ENCODE measurements around the gene CCNI2.

CCNI2 gene

GRCh38 chr5:132746954-132747615, at the start of gene CCNI2:
Gene CCNI2, plus strand, starts transcription at chr5:132747426. Its CDS starts 70 bp downstream, at chr5:132747496.
- Mint-ChIP-seq H3K27ac (peak within 1 kb of the TSS; percentile 74), H3K4me1 (peaks cover 15% of the 10 kb centered on the region), H3K27me3 (peaks cover 32% of the 10 kb centered on the region), H3K4me3 (peak within 1 kb of the TSS; percentile 77), H3K9me3 (no peaks in the 10 kb centered on the region), H3K36me3 (peaks cover 2% of the 10 kb centered on the region)
- CTCF ChIA-PET = interaction anchor here (0.7 to 3.0 kb wide), 11 partner anchors 8 to 221 kb away, joined by 3 to 18 read pairs (median 6); partner anchors contain the start of gene KIF3A
- DNase-seq = peak; percentile 73

- CTCF ChIA-PET = interaction anchor here (1.4 kb wide), 1 partner anchor 178 kb away, joined by 3 read pairs; no protein-coding TSS in a partner anchor
- Mint-ChIP-seq H3K4me3 (no peak overlapping the region), H3K9me3 (no peaks in the 10 kb centered on the region), H3K4me1 (peaks cover 14% of the 10 kb centered on the region), H3K27ac (no peak overlapping the region), H3K36me3 (peaks cover 7% of the 10 kb centered on the region), H3K27me3 (no peaks in the 10 kb centered on the region)
- DNase-seq = no peak
Measured at GRCh38 chr5:132704875-132705274, 42.4 kb upstream of the CCNI2 start.

GRCh38 chr5:132708645-132709044, 38.6 kb upstream of the CCNI2 start:
- DNase-seq = no peak
- CTCF ChIA-PET = interaction anchor here (0.6 to 1.6 kb wide), 3 partner anchors 41 to 182 kb away, joined by 5 to 7 read pairs (median 6); no protein-coding TSS in a partner anchor
- Mint-ChIP-seq H3K36me3 (peaks cover 2% of the 10 kb centered on the region), H3K4me1 (peaks cover 8% of the 10 kb centered on the region), H3K27me3 (no peaks in the 10 kb centered on the region), H3K9me3 (no peaks in the 10 kb centered on the region), H3K4me3 (no peak overlapping the region), H3K27ac (no peak overlapping the region)

GRCh38 chr5:132714456-132715307, 32.5 kb upstream of the CCNI2 start:
- no peak for DNase-seq
- Mint-ChIP-seq H3K9me3 (no peaks in the 10 kb centered on the region), H3K4me1 (peaks cover 12% of the 10 kb centered on the region), H3K36me3 (peaks cover 2% of the 10 kb centered on the region), H3K27ac (no peak overlapping the region), H3K4me3 (no peak overlapping the region), H3K27me3 (no peaks in the 10 kb centered on the region)
- CTCF ChIA-PET = interaction anchor here (0.6 to 2.6 kb wide), 10 partner anchors 13 to 188 kb away, joined by 3 to 18 read pairs (median 4); no protein-coding TSS in a partner anchor

- CTCF ChIA-PET = interaction anchor here (0.6 to 1.4 kb wide), 2 partner anchors 166 to 192 kb away, joined by 3 read pairs; no protein-coding TSS in a partner anchor
- no peaks in the 10 kb centered on the region for H3K9me3 Mint-ChIP-seq
- no peaks in the 10 kb centered on the region for H3K36me3 Mint-ChIP-seq
- H3K27ac Mint-ChIP-seq = no peak overlapping the region
- no peaks in the 10 kb centered on the region for H3K27me3 Mint-ChIP-seq
- no peak for DNase-seq
- no peak overlapping the region for H3K4me3 Mint-ChIP-seq
- H3K4me1 Mint-ChIP-seq = peaks cover 12% of the 10 kb centered on the region
Measured at GRCh38 chr5:132718544-132719312, 28.5 kb upstream of the CCNI2 start.

GRCh38 chr5:132725745-132726144, 21.5 kb upstream of the CCNI2 start:
- DNase-seq = no peak
- CTCF ChIA-PET = interaction anchor here (0.9 kb wide), 1 partner anchor 9 kb away, joined by 3 read pairs; no protein-coding TSS in a partner anchor
- H3K27me3 Mint-ChIP-seq = no peaks in the 10 kb centered on the region
- H3K4me1 Mint-ChIP-seq = no peaks in the 10 kb centered on the region
- no peak overlapping the region for H3K4me3 Mint-ChIP-seq
- H3K36me3 Mint-ChIP-seq = peaks cover 7% of the 10 kb centered on the region
- no peaks in the 10 kb centered on the region for H3K9me3 Mint-ChIP-seq
- H3K27ac Mint-ChIP-seq = no peak overlapping the region

GRCh38 chr5:132729896-132730295, 17.3 kb upstream of the CCNI2 start:
- Mint-ChIP-seq H3K9me3 (no peaks in the 10 kb centered on the region), H3K4me1 (no peaks in the 10 kb centered on the region), H3K27me3 (no peaks in the 10 kb centered on the region), H3K27ac (no peak overlapping the region), H3K4me3 (no peak overlapping the region), H3K36me3 (peaks cover 5% of the 10 kb centered on the region)
- CTCF ChIA-PET = interaction anchor here (1.2 to 1.6 kb wide), 2 partner anchors 31 to 344 kb away, joined by 3 to 4 read pairs; no protein-coding TSS in a partner anchor
- no peak for DNase-seq

- CTCF ChIA-PET = no interaction called here
- H3K27ac Mint-ChIP-seq = no peak overlapping the region
- H3K36me3 Mint-ChIP-seq = peaks cover 4% of the 10 kb centered on the region
- no peak overlapping the region for H3K4me3 Mint-ChIP-seq
- peaks cover 27% of the 10 kb centered on the region for H3K4me1 Mint-ChIP-seq
- H3K27me3 Mint-ChIP-seq = no peaks in the 10 kb centered on the region
- H3K9me3 Mint-ChIP-seq = no peaks in the 10 kb centered on the region
- DNase-seq = no peak
Measured at GRCh38 chr5:132733499-132734148, 13.6 kb upstream of the CCNI2 start.

- H3K27ac Mint-ChIP-seq = no peak overlapping the region
- peaks cover 3% of the 10 kb centered on the region for H3K36me3 Mint-ChIP-seq
- no peaks in the 10 kb centered on the region for H3K27me3 Mint-ChIP-seq
- peaks cover 29% of the 10 kb centered on the region for H3K4me1 Mint-ChIP-seq
- DNase-seq = no peak
- H3K9me3 Mint-ChIP-seq = no peaks in the 10 kb centered on the region
- CTCF ChIA-PET = no interaction called here
- H3K4me3 Mint-ChIP-seq = no peak overlapping the region
Measured at GRCh38 chr5:132734687-132735086, 12.5 kb upstream of the CCNI2 start.

GRCh38 chr5:132736853-132737833, 10.1 kb upstream of the CCNI2 start, which contains the start of gene KIF3A:
Gene KIF3A, minus strand, starts transcription at chr5:132737546. Its CDS starts 127 bp downstream, at chr5:132737419.
- Mint-ChIP-seq H3K36me3 (no peaks in the 10 kb centered on the region), H3K9me3 (no peaks in the 10 kb centered on the region), H3K4me3 (peak within 1 kb of the TSS; percentile 87), H3K27ac (peak within 1 kb of the TSS; percentile 74), H3K4me1 (peaks cover 29% of the 10 kb centered on the region), H3K27me3 (peaks cover 3% of the 10 kb centered on the region)
- CTCF ChIA-PET = interaction anchor here (0.8 to 2.3 kb wide), 8 partner anchors 10 to 210 kb away, joined by 3 to 14 read pairs (median 4); partner anchors contain the start of gene CCNI2
- DNase-seq = peak; percentile 99

GRCh38 chr5:132737982-132738681, 9.1 kb upstream of the CCNI2 start:
- H3K27ac Mint-ChIP-seq = no peak overlapping the region
- no peaks in the 10 kb centered on the region for H3K9me3 Mint-ChIP-seq
- peaks cover 13% of the 10 kb centered on the region for H3K27me3 Mint-ChIP-seq
- CTCF ChIA-PET = interaction anchor here (0.8 to 2.3 kb wide), 7 partner anchors 9 to 211 kb away, joined by 3 to 14 read pairs (median 4); partner anchors contain the start of gene CCNI2
- H3K36me3 Mint-ChIP-seq = no peaks in the 10 kb centered on the region
- peaks cover 29% of the 10 kb centered on the region for H3K4me1 Mint-ChIP-seq
- no peak for DNase-seq
- H3K4me3 Mint-ChIP-seq = peak overlapping the region; percentile 87

- CTCF ChIA-PET = no interaction called here
- no peak for DNase-seq
- Mint-ChIP-seq H3K4me1 (peaks cover 29% of the 10 kb centered on the region), H3K9me3 (no peaks in the 10 kb centered on the region), H3K36me3 (no peaks in the 10 kb centered on the region), H3K27ac (no peak overlapping the region), H3K27me3 (peaks cover 14% of the 10 kb centered on the region), H3K4me3 (no peak overlapping the region)
Measured at GRCh38 chr5:132739232-132739631, 8.0 kb upstream of the CCNI2 start.

All from activated naive CD4-positive, alpha-beta T cell treated with anti-CD3 and anti-CD28 coated beads, Interleukin-2, amount 10 ng/mL, durations not matched to agents 7 days and 5 days (primary cell).